DOHH2 (cell line): Measurements from ENCODE around the gene MRPL46.

Source experiments
- H3F3A ChIP-seq: fragments of 200-600 bp; sonication (generic), shearing (Covaris generic); 2 replicates; pipeline ENCODE4 v1.6.0; 2016; ENCODE audit warnings: antibody characterized with exemption, mild to moderate bottlenecking; ENCODE audit not compliant: control insufficient read depth, insufficient read depth
- H3K27ac ChIP-seq: fragments of 200-600 bp; sonication (generic); 2 replicates; pipeline ENCODE4 v1.5.1; 2014; ENCODE audit warnings: low read depth, mild to moderate bottlenecking, low read length, moderate library complexity
- H3K27me3 ChIP-seq: fragments of 200-600 bp; sonication (generic); 2 replicates; pipeline ENCODE4 v1.6.1; 2014; ENCODE audit warnings: mild to moderate bottlenecking, low read length, mixed read lengths; ENCODE audit not compliant: control insufficient read depth
- H3K36me3 ChIP-seq: fragments of 200-600 bp; sonication (generic); 2 replicates; pipeline ENCODE4 v1.6.1; 2014; ENCODE audit warnings: mild to moderate bottlenecking, low read length, moderate library complexity, mixed read lengths; ENCODE audit not compliant: control insufficient read depth
- H3K4me1 ChIP-seq: fragments of 200-600 bp; sonication (generic); 2 replicates; pipeline ENCODE4 v1.6.1; 2014; ENCODE audit warnings: mild to moderate bottlenecking, low read length, mixed read lengths; ENCODE audit not compliant: control insufficient read depth
- H3K4me2 ChIP-seq: fragments of 200-600 bp; sonication (generic); 2 replicates; pipeline ENCODE4 v1.6.0; 2014; ENCODE audit warnings: mild to moderate bottlenecking, low read length, moderate library complexity
- H3K4me3 ChIP-seq: fragments of 200-600 bp; sonication (generic); 2 replicates; pipeline ENCODE4 v1.5.1; 2014; ENCODE audit warnings: mild to moderate bottlenecking, low read length, mixed read lengths
- H3K79me2 ChIP-seq: fragments of 200-600 bp; sonication (generic); 2 replicates; pipeline ENCODE4 v1.6.1; 2014; ENCODE audit warnings: mild to moderate bottlenecking, low read length, mixed read lengths; ENCODE audit not compliant: control insufficient read depth
- H3K9me2 ChIP-seq: fragments of 200-600 bp; sonication (generic); replicated peaks from 2 replicates; pipeline ENCODE4 v1.6.1; 2014; ENCODE audit warnings: mild to moderate bottlenecking, low read length, mixed read lengths; ENCODE audit not compliant: control insufficient read depth
- H3K9me3 ChIP-seq: fragments of 200-600 bp; sonication (generic); 2 replicates; pipeline ENCODE4 v1.6.1; 2014; ENCODE audit warnings: antibody characterized with exemption, low read length, mixed read lengths; ENCODE audit not compliant: control insufficient read depth, insufficient read depth
- H4K20me1 ChIP-seq: fragments of 200-600 bp; sonication (generic); 2 replicates; pipeline ENCODE4 v1.6.0; 2014; ENCODE audit warnings: low read depth, mild to moderate bottlenecking, antibody characterized with exemption, low read length, moderate library complexity; ENCODE audit not compliant: control insufficient read depth, insufficient read depth
- EZH2phosphoT487 ChIP-seq: fragments of 200-600 bp; sonication (generic); IDR thresholded peaks from 2 replicates; pipeline ENCODE4 v1.6.1; 2017; ENCODE audit warnings: borderline replicate concordance, mild to moderate bottlenecking, antibody characterized with exemption, low read length, moderate library complexity, mixed read lengths
- TF ChIP-seq, protein P1 (sequence below): fragments of 200-600 bp; sonication (generic); IDR thresholded peaks from one replicate; pipeline ENCODE4 v1.5.1; 2014; ENCODE audit warnings: antibody characterized with exemption, mild to moderate bottlenecking, low read depth, low read length; ENCODE audit not compliant: poor library complexity, severe bottlenecking

Gene MRPL46

DNA sequence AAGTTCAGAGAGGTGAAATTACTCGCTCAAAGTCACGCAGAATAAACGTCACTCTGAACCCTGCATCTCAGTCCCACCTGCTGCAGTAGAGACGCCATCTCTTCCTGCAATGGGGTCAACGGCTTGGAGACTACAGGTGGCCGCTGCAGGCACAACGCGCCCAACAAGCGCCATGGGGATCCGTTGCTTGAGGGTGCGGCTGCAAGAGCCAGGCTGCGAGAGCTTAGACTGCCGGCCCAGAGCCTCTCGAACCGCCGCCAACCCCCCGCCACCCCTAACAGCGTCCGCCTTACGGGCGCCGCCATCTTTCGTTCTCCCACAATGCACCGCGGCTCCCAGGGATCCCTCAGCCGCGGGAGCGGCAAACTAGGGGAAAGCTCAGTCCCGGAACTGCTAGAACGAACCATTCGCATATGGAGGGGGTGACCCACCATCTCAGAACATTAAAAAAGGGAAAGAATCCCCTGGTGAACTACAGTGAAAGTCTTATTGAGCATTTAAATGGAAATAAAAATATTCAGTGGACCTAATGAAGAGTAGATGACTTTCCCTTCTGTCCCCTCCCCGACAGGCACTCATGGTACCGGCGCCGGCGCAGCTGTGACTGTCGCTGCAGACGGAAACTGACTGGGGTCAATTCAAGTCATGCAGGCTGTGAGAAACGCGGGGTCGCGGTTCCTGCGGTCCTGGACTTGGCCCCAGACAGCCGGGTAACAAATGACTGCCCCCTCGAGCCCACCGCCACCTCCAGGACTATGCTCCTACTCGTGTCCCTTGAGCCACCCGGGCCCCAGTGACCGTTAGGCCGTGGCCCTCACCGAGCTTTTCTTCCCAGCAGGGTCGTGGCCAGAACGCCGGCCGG is at the start of gene MRPL46, which contains the start of gene MRPS11:
TSS of gene MRPL46 (minus strand) at position 316 of the 862 bp plus-strand sequence. CDS start at position 305, 11 bp downstream.
TSS of gene MRPS11 (plus strand) at position 636 of the 862 bp plus-strand sequence. CDS start at position 646, 10 bp downstream.
- peak within 1 kb of the TSS; percentile 78 for H3K27ac ChIP-seq
- peaks cover 30% of the 10 kb centered on the region for H3K4me1 ChIP-seq
- TF ChIP-seq, protein P1, sequence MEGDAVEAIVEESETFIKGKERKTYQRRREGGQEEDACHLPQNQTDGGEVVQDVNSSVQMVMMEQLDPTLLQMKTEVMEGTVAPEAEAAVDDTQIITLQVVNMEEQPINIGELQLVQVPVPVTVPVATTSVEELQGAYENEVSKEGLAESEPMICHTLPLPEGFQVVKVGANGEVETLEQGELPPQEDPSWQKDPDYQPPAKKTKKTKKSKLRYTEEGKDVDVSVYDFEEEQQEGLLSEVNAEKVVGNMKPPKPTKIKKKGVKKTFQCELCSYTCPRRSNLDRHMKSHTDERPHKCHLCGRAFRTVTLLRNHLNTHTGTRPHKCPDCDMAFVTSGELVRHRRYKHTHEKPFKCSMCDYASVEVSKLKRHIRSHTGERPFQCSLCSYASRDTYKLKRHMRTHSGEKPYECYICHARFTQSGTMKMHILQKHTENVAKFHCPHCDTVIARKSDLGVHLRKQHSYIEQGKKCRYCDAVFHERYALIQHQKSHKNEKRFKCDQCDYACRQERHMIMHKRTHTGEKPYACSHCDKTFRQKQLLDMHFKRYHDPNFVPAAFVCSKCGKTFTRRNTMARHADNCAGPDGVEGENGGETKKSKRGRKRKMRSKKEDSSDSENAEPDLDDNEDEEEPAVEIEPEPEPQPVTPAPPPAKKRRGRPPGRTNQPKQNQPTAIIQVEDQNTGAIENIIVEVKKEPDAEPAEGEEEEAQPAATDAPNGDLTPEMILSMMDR, result no peak
- no peak for TF ChIP-seq EZH2phosphoT487
- peak within 1 kb of the TSS; percentile 99 for H3K4me3 ChIP-seq
- peaks cover 74% of the 10 kb centered on the region for H3K79me2 ChIP-seq
- peaks cover 70% of the 10 kb centered on the region for H3K36me3 ChIP-seq
- no peaks in the 10 kb centered on the region for H3K9me3 ChIP-seq
- no peaks in the 10 kb centered on the region for H3K9me2 ChIP-seq
- H3K27me3 ChIP-seq, result no peaks in the 10 kb centered on the region
- no peaks in the 10 kb centered on the region for H3F3A ChIP-seq
- H4K20me1 ChIP-seq, result no peaks in the 10 kb centered on the region
- peak within 1 kb of the TSS; percentile 79 for H3K4me2 ChIP-seq

DNA sequence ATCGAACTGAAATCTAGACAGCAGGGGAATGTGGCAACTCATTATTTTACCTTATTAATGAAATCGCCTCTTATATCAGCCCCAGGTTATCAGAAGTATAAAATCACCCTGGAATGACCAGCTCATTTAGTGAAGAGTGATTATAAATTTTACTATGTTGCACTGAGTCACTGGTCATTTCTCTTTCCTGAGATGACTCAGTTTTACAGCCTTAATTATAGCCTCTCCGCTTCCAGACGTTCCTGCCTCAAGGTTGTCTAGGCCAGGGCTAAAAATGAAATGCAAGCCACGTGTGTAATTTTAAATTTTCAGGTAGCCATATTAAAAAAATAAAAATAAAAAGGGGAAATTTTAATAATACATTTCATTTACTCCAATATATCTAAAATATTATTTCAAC is 46.0 kb upstream of the MRPL46 start:
- no peaks in the 10 kb centered on the region for H3F3A ChIP-seq
- H3K9me2 ChIP-seq, result no peaks in the 10 kb centered on the region
- H3K4me2 ChIP-seq, result no peak overlapping the region
- no peaks in the 10 kb centered on the region for H3K9me3 ChIP-seq
- H3K4me1 ChIP-seq, result peaks cover 7% of the 10 kb centered on the region
- no peak overlapping the region for H3K27ac ChIP-seq
- TF ChIP-seq, protein P1, result no peak
- TF ChIP-seq EZH2phosphoT487, result no peak
- H3K27me3 ChIP-seq, result no peaks in the 10 kb centered on the region
- H3K4me3 ChIP-seq, result no peak overlapping the region
- H4K20me1 ChIP-seq, result no peaks in the 10 kb centered on the region
- no peaks in the 10 kb centered on the region for H3K79me2 ChIP-seq
- H3K36me3 ChIP-seq, result peaks cover 5% of the 10 kb centered on the region; the same call in 1 of the 2 replicates

DNA sequence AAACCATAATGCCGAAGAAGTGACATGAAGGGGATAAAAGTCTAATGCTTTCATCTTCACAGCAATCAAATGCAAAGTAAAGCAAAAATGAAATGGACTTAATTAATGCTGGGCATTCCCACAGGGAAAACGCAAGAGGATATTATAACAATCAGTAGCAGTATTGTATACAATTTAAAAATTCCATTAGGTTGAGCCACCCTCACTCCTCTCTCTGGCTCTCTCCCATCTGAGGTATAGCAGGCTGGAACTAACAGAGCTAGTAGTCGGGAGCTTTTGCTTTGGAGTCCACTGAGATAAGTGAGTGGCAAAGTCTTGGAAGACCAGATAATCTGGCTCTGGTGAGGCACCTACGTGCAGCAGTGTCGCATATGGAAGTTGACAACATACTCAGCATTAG is 45.4 kb upstream of the MRPL46 start:
- H3K9me2 ChIP-seq, result no peaks in the 10 kb centered on the region
- H4K20me1 ChIP-seq, result no peaks in the 10 kb centered on the region
- H3K79me2 ChIP-seq, result no peaks in the 10 kb centered on the region
- peaks cover 5% of the 10 kb centered on the region; the same call in 1 of the 2 replicates for H3K36me3 ChIP-seq
- H3K9me3 ChIP-seq, result no peaks in the 10 kb centered on the region
- H3K27me3 ChIP-seq, result no peaks in the 10 kb centered on the region
- no peaks in the 10 kb centered on the region for H3F3A ChIP-seq
- H3K4me1 ChIP-seq, result peaks cover 7% of the 10 kb centered on the region
- no peak for TF ChIP-seq EZH2phosphoT487
- TF ChIP-seq, protein P1, result no peak
- H3K4me3 ChIP-seq, result no peak overlapping the region
- no peak overlapping the region for H3K4me2 ChIP-seq
- H3K27ac ChIP-seq, result no peak overlapping the region
